Fibroblast of lung (primary cell): ENCODE measurements around the gene EFNA5. TPM values are rescaled to one million over a fixed set of nuclear protein-coding genes. Genes with fewer than 3 reads are reported as not detected.

Source experiments
- DNase-seq, 2 donors: peaks; one replicate each; pipeline versions ENCODE4 v3.0.0 to v3.0.0-alpha.2; 2010; ENCODE audit warnings: low read depth in 2 of 2
- H2AFZ ChIP-seq: 2 replicates; pipeline ENCODE4 v1.5.1; 2012; ENCODE audit warnings: low read length, control low read depth, inconsistent platforms
- H3K27ac ChIP-seq: 2 replicates; pipeline ENCODE4 v1.5.1; 2011; ENCODE audit warnings: low read length, control low read depth; ENCODE audit not compliant: insufficient read depth
- H3K27me3 ChIP-seq: 2 replicates; pipeline ENCODE4 v1.5.1; 2011; ENCODE audit warnings: mild to moderate bottlenecking, low read length; ENCODE audit not compliant: control insufficient read depth, insufficient read depth
- H3K36me3 ChIP-seq: 2 replicates; pipeline ENCODE4 v1.5.1; 2011; ENCODE audit warnings: low read length; ENCODE audit not compliant: control insufficient read depth, insufficient read depth
- H3K4me1 ChIP-seq: 2 replicates; pipeline ENCODE4 v1.5.1; 2011; ENCODE audit warnings: low read length; ENCODE audit not compliant: control insufficient read depth, insufficient read depth; ENCODE audit errors: extremely low read depth
- H3K4me2 ChIP-seq: 2 replicates; pipeline ENCODE4 v1.5.1; 2011; ENCODE audit warnings: low read length, control low read depth; ENCODE audit not compliant: insufficient read depth; ENCODE audit errors: extremely low read depth
- H3K4me3 ChIP-seq, 4 experiments: fragments of 200-600 bp in 1 of 4; sonication (generic) in 1 of 4; replicated peaks in 1 of 4; 2 replicates each; pipeline ENCODE4 v1.5.1; 2011 to 2016; ENCODE audit warnings: low read length in 4 of 4, low read depth in 3 of 4, mild to moderate bottlenecking in 3 of 4, control low read depth in 2 of 4, inconsistent platforms in 1 of 4, mixed read lengths in 1 of 4; ENCODE audit not compliant: insufficient read depth in 1 of 4; ENCODE audit errors: control extremely low read depth in 1 of 4
- H3K79me2 ChIP-seq: 2 replicates; pipeline ENCODE4 v1.5.1; 2012; ENCODE audit warnings: mild to moderate bottlenecking, low read length, inconsistent platforms; ENCODE audit not compliant: control insufficient read depth, insufficient read depth
- H3K9ac ChIP-seq: 2 replicates; pipeline ENCODE4 v1.5.1; 2011; ENCODE audit warnings: mild to moderate bottlenecking, low read length, control low read depth; ENCODE audit not compliant: insufficient read depth
- H3K9me3 ChIP-seq: 2 replicates; pipeline ENCODE4 v1.5.1; 2012; ENCODE audit warnings: low read depth, low read length; ENCODE audit not compliant: control insufficient read depth, insufficient read depth
- H4K20me1 ChIP-seq: 2 replicates; pipeline ENCODE4 v1.5.1; 2011; ENCODE audit warnings: low read length; ENCODE audit not compliant: control insufficient read depth, insufficient read depth; ENCODE audit errors: extremely low read depth
- EZH2 ChIP-seq: IDR thresholded peaks from 2 replicates; pipeline ENCODE4 v1.5.1; 2012; ENCODE audit warnings: low read length, control low read depth, mild to moderate bottlenecking; ENCODE audit errors: missing control alignments
- polyA plus RNA-seq, 2 donors: library from polyadenylated mRNA; depleted of rRNA in 1 of 2; stranded (reverse) in 1 of 2; unstranded in 1 of 2; fragments of >200 nt; gene quantifications; 2 replicates each; pipeline ENCODE4 v1.2.1, GENCODE V29; 2011 to 2012; ENCODE audit warnings: missing spikeins in 1 of 2
- total RNA-seq: library from RNA; depleted of rRNA; stranded (reverse); fragments of >200 nt; gene quantifications from 2 replicates; pipeline ENCODE4 v1.2.1, GENCODE V29; 2014
- TF ChIP-seq, protein P1 (sequence below), 2 donors: IDR thresholded peaks in 1 of 2; conservative IDR thresholded peaks in 1 of 2; 1 replicate in 1 of 2; 2 replicates in 1 of 2; pipeline ENCODE4 v1.5.1; 2011 to 2012; ENCODE audit warnings: low read length in 2 of 2, control low read depth in 1 of 2, inconsistent platforms in 1 of 2, low read depth in 1 of 2, mild to moderate bottlenecking in 1 of 2

The EFNA5 gene
- total and polyA plus RNA-seq, 2 donors (not counting 1 experiment from before 2014, with no cell fraction given) = 3.5 to 3.7 TPM

DNA sequence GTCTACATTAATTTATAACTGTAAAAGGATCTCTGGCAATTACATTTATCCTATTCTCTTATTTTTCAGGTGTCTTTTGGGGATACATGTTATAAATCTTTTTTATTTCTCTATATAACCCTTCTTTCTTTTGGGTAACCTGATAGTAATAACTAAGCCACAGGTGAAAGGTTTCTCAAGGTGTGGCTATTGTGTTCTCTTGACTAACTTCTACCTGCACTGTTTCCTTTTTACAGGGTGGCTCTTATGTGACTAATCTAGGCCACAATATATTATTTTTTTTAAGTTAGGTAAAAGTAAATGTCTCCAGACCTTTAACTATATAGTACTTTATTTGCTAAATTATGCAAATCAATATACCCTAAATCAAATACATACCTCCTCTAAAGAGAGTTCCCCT lies 193.2 kb downstream of the EFNA5 start:
- H3K4me2 ChIP-seq = no peak overlapping the region
- no peaks in the 10 kb centered on the region for H3K79me2 ChIP-seq
- H3K27ac ChIP-seq = no peak overlapping the region
- H3K36me3 ChIP-seq = no peaks in the 10 kb centered on the region
- DNase-seq = no peak
- H2AFZ ChIP-seq = no peak overlapping the region
- H4K20me1 ChIP-seq = no peaks in the 10 kb centered on the region
- H3K27me3 ChIP-seq = no peaks in the 10 kb centered on the region
- H3K9ac ChIP-seq = no peak overlapping the region
- H3K4me3 ChIP-seq = no peak overlapping the region
- H3K4me1 ChIP-seq = no peaks in the 10 kb centered on the region
- no peak for TF ChIP-seq EZH2
- TF ChIP-seq, protein P1, sequence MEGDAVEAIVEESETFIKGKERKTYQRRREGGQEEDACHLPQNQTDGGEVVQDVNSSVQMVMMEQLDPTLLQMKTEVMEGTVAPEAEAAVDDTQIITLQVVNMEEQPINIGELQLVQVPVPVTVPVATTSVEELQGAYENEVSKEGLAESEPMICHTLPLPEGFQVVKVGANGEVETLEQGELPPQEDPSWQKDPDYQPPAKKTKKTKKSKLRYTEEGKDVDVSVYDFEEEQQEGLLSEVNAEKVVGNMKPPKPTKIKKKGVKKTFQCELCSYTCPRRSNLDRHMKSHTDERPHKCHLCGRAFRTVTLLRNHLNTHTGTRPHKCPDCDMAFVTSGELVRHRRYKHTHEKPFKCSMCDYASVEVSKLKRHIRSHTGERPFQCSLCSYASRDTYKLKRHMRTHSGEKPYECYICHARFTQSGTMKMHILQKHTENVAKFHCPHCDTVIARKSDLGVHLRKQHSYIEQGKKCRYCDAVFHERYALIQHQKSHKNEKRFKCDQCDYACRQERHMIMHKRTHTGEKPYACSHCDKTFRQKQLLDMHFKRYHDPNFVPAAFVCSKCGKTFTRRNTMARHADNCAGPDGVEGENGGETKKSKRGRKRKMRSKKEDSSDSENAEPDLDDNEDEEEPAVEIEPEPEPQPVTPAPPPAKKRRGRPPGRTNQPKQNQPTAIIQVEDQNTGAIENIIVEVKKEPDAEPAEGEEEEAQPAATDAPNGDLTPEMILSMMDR (conservative IDR thresholded peaks at IDR 0.05 in 1 of 2, IDR thresholded peaks at IDR 0.05 in 1 of 2; ENCODE audit: low read depth in 1 of 2, low read length in 2 of 2) = no peak
- H3K9me3 ChIP-seq = no peaks in the 10 kb centered on the region

DNA sequence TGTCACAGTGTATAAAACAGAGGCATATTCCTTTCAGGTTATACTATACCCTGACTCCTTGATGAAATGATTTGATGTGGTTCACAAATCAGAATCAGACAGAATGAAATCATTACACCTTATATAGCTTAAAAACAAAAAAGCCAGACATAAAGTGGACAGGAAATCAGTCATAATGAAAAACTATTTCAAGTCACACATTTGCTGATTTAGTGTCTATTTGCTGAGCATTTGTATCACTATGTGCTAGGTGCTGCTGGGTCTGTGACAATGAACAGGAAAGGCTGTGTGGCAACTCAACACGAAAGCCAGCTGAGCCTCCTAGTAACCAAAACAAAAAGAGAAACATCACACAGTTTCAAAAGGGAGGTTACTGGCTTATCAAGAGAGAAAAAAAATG lies 194.0 kb downstream of the EFNA5 start:
- no peaks in the 10 kb centered on the region for H4K20me1 ChIP-seq
- TF ChIP-seq, protein P1 (conservative IDR thresholded peaks at IDR 0.05 in 1 of 2, IDR thresholded peaks at IDR 0.05 in 1 of 2; ENCODE audit: low read depth in 1 of 2, low read length in 2 of 2) = no peak
- TF ChIP-seq EZH2 = no peak
- DNase-seq = no peak
- H3K9ac ChIP-seq = no peak overlapping the region
- no peaks in the 10 kb centered on the region for H3K36me3 ChIP-seq
- H3K79me2 ChIP-seq = no peaks in the 10 kb centered on the region
- H3K27ac ChIP-seq = no peak overlapping the region
- H3K4me2 ChIP-seq = no peak overlapping the region
- no peaks in the 10 kb centered on the region for H3K9me3 ChIP-seq
- H2AFZ ChIP-seq = no peak overlapping the region
- H3K4me3 ChIP-seq = no peak overlapping the region
- no peaks in the 10 kb centered on the region for H3K27me3 ChIP-seq
- no peaks in the 10 kb centered on the region for H3K4me1 ChIP-seq

DNA sequence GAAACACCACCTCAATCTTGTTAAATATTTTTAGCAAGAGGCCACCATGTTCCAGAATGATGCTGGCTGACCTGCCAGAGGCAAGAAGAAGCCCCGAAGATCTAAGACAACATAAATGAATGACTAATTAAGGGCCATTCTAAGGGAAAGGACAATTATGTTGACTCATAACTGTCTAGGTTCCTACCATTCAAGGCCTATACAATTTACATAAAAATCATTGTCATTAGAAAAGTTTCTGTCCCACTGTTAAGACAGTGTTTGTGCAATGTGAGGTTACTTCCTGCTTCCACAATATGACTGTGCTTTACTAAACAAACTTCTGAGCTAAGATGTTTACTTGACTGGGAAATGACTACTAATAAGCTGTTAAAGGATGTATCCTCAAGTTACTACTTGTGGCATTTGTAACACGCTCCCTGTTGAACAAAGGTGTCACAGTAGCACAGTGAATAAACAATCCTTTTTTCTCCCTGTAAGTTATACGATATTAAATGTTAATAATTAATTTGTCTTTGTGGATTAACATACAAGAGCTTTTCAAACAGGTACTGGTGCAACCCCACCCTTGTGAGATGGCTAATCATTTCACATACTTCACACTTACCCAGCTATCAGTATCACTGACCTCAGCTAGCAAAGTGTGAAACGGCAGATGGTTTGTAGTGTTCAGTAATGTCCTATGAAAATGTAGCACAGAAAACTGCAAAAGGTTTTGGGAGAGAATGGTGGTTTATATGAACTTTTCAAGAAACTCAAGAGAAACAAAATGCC lies 195.8 kb downstream of the EFNA5 start:
- no peaks in the 10 kb centered on the region for H3K9me3 ChIP-seq
- H3K4me2 ChIP-seq = no peak overlapping the region
- no peaks in the 10 kb centered on the region for H3K36me3 ChIP-seq
- no peaks in the 10 kb centered on the region for H3K27me3 ChIP-seq
- no peak overlapping the region for H3K27ac ChIP-seq
- TF ChIP-seq EZH2 = no peak
- TF ChIP-seq, protein P1 (conservative IDR thresholded peaks at IDR 0.05 in 1 of 2, IDR thresholded peaks at IDR 0.05 in 1 of 2; ENCODE audit: low read depth in 1 of 2, low read length in 2 of 2) = no peak
- no peaks in the 10 kb centered on the region for H3K79me2 ChIP-seq
- no peak overlapping the region for H3K4me3 ChIP-seq
- H3K4me1 ChIP-seq = peaks cover 4% of the 10 kb centered on the region
- no peaks in the 10 kb centered on the region for H4K20me1 ChIP-seq
- no peak overlapping the region for H3K9ac ChIP-seq
- DNase-seq = no peak
- H2AFZ ChIP-seq = no peak overlapping the region
